ENCODE results near the gene STXBP4.

- TF ChIP-seq, protein P1, sequence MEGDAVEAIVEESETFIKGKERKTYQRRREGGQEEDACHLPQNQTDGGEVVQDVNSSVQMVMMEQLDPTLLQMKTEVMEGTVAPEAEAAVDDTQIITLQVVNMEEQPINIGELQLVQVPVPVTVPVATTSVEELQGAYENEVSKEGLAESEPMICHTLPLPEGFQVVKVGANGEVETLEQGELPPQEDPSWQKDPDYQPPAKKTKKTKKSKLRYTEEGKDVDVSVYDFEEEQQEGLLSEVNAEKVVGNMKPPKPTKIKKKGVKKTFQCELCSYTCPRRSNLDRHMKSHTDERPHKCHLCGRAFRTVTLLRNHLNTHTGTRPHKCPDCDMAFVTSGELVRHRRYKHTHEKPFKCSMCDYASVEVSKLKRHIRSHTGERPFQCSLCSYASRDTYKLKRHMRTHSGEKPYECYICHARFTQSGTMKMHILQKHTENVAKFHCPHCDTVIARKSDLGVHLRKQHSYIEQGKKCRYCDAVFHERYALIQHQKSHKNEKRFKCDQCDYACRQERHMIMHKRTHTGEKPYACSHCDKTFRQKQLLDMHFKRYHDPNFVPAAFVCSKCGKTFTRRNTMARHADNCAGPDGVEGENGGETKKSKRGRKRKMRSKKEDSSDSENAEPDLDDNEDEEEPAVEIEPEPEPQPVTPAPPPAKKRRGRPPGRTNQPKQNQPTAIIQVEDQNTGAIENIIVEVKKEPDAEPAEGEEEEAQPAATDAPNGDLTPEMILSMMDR (IDR thresholded peaks at IDR 0.05; ENCODE audit: insufficient read depth, low read length, poor library complexity, severe bottlenecking) = no peak
- TF ChIP-seq EZH2phosphoT487 (conservative IDR thresholded peaks at IDR 0.05; ENCODE audit: low read length) = no peak
Observed at GRCh38 chr17:55059724-55060123, 91.2 kb downstream of the STXBP4 start.
